NCI-H510A (cell line): ENCODE results near the gene TMEM126B.
"Not testable (repeated sequence)": the region's sequence is repeated elsewhere in the genome, so short reads cannot be mapped to it uniquely, and the experiment has no call there.

Experiments
- DNase-seq: peaks from one replicate; lab custom pipeline; 2025; lab: John Stamatoyannopoulos, UW

The TMEM126B gene

DNA sequence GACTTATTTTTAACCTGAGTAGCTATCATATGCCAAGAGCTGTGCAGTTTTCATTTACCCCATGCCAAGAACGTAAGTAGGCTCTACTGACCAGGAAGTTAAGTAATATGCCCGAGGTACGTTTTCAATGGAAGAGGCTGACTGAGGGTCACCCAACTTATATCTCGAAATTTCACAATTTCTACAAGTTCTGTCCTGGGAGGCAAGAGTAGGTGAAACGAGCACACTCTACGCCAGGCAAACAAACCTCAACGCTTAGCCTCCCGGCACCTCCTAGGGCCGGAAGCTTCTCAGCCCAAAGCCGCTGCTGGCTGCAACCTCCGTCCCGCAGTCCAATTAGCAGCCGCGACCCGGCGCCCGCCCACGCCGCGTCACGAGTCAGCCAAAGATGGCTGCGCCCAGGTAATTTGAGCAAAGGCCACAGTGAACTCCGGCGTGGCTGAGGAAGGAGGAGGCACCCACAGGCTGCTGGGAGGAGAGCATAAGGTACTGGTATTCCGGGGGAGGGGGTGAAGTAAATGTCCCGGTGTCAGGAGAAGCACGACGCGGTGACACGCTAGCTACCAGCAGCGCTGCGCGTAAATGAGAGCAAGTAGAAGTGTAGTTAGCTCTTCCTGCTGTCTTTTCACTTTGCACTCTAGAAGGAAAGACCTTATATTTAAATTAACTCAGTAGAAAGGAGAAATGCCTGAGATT, 19.4 kb downstream of the TMEM126B start, which contains the start of gene TMEM126A:
TSS of gene TMEM126A (plus strand) at position 364 of the 696 bp plus-strand sequence. CDS start 2,289 bp downstream, outside the sequence.
- peak; percentile 92 for DNase-seq

DNA sequence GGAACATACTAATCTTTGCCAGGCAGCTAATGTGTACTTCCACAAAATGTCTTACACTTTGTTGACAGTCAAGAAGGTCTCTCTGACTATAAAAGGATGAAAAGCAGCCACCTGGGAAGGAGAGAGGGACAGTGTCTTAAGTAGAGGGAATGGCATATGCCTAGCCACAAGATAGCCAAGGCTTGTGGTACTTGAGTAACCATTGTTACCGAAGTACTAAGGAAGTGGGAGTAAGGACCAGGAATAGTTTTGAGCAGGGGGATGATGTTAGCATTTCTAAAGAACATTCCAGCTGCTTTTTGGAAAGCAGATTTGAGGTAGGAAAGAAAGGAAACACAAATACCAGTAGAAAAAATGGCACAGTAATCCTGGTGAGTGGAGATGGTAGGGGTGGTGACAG, 22.7 kb downstream of the TMEM126B start:
- no peak for DNase-seq

DNA sequence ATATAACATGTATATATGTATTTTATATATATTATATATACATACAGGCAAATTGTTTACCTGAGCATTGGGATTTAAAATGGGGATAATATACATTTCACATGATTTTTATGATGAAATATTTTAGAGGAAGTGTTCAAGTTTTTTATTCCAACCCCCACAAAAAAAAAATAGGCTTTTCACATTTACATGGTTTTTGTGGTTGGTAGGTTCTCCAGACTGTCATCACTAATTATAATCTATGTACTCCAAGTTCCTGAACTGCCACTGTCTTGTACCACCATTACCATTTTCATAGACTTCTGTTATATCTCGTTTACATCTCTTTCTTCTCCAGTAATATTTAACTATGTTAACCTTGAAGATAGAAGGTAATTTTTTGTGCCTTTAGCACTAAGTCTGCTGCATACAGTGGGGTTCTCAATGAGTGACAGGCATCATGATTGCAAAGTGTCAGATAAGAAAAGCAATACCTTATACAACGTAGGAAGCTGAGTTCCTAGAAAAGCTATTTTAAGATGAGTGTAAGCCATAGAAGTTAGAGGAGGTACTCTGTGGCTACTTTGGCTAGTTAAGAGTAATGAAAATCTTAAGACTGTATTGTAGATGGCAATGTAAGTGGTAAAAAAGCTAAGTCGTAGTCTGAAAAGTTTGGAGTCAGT, 24.5 kb downstream of the TMEM126B start:
- DNase-seq = no peak

DNA sequence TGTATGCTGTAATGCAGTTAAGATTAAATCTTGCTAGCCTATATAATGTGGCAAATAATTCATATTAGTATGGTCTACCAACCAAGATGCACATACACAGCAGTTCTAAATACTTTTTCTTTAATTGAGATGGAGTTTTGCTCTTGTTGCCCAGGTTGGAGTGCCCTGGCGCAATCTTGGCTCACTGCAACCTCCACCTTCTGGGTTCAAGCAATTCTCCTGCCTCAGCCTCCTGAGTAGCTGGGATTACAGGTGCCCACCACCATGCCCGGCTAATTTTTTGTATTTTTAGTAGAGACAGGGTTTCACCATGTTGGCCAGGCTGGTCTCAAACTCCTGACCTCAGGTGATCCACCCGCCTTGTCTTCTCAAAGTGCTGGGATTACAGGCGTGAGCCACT, 25.9 kb downstream of the TMEM126B start:
- not testable (repeated sequence) for DNase-seq

DNA sequence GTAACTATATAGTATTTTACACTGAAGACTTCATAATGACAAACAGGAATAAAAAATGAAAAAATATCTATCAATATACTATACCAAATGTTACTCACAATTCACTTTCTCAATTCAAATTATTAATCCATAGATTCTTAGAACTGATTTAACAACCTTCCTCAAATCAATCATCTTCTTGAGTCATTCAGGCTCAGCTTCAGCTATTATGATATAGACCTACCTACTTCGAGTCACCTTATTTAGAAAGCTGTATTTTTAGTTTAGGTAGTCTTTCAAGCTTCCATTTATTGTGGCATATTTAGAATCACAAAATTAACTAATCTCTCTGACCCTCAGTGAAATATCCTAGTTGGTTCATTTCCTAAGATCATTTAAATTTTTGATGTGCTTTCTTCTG, 28.4 kb downstream of the TMEM126B start:
- DNase-seq = no peak

DNA sequence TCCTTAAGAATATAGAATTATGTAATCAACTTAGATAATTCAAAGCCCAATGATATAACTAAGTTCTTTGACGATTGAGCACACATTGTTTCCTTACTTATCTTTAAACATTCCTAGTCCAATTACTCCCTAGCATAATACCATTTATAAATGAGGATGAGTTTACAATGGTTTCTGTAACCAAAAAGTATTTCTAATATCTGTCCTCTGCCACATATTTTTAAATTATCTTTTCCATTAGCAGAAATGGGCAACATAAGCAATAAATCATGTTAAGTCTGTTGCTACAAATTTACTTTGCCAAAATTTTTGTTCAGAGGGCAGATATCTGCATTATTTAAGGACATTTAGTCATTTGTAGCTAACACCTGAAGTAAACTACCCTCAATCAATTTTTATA, 29.8 kb downstream of the TMEM126B start:
- DNase-seq = no peak

DNA sequence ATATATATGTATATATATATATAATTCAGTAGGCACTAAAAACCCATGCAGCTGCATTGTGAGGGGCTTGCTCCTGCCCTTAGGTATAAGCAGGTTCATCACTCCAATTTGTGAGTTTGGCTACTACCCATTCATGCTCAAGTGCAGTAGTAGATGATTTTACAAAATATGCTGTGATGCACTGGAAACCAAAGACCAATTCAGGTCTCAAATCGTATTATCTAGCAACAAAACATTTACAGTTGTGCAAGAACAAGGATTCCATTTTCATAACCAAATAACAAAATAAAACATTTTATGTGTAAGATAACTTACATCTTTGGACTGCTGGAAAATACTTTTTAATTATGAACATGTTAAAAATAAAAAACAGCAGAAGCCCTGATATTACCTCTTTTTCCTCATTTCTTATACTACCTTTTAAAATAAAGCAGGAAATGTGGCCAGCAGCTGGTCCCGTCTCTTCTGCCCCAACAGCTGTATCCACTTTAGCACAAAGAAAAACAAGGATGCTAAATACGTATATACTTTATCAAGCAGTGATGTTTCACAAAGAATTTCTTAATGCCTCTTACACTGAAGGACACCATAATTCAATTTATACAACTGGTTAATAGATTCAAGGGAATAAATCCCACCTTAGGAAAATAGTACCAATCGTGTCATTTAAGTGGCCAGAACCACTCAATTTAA, 33.7 kb downstream of the TMEM126B start:
- no peak for DNase-seq

DNA sequence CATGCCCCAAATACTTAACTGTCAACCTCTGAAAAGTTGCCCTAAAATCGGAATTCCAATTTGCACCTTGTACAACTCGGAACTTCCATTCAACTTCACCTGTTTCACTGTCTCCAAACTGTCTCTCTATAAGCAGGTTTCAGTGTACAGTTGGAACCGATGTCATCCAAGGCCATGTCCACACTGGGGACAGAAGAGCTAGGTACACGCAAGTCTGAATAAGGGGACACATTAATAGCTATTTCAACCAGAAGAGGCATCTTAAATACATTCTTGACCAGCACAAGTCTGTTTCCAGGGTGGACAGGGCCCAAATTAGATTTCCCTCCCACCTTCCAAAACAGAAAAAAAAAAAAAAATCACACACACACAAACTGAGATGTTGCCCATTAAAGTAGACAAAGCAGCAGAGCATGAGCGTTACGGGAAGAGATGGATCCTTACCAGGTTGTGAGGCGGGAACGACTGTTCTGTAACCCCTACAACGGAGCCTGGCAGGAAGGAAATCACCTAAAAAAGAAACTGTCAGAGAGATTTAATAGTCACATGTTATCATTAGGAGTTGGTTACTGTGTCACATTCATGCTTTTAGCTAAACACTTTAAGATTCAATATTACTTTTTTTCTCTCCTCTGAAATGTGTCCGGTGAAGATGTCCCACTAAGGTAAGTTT, 34.8 kb downstream of the TMEM126B start:
- DNase-seq = no peak

DNA sequence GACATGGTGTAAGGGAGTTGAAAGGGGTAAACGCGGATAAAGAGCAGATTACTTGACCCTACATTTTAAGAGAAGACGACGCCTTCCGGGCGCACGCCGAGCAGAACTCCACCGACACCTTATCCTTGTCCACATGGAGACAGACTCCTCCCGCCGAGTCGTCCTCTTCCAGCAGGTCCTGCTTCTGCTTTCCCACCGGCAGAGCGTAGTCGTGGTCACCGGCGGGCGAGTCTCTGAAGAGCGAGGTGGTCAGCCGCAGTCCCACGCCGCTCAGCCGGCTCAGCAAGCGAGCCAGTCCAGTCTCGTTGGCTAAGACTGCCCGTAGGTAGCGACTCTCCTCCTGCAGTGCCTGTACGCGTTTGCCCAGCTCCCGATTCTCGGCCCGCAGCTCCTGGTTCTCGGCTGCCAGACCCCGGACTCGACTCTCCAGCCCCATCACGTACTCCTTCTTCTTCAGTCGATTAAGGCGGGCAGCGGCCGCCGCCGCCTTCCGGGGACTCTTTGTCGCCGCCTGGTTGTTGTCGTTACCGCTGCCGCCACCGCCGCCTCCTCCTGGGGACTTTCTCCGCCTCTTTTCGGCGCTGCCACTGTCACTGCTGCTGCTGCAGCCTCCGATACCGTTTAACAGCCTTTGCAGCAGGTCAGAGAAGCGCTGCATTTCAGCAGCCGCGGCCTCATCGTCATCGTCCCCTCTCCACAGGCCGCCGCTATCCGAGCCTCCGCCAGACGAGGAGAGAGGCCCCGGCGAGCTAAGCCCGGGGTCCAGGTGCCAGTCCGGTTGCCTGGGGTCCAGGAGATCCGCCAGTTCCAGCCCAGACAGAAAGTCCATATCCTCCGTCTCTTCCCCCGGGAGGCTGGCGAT, 35.6 kb downstream of the TMEM126B start:
- peak; percentile 42 for DNase-seq

DNA sequence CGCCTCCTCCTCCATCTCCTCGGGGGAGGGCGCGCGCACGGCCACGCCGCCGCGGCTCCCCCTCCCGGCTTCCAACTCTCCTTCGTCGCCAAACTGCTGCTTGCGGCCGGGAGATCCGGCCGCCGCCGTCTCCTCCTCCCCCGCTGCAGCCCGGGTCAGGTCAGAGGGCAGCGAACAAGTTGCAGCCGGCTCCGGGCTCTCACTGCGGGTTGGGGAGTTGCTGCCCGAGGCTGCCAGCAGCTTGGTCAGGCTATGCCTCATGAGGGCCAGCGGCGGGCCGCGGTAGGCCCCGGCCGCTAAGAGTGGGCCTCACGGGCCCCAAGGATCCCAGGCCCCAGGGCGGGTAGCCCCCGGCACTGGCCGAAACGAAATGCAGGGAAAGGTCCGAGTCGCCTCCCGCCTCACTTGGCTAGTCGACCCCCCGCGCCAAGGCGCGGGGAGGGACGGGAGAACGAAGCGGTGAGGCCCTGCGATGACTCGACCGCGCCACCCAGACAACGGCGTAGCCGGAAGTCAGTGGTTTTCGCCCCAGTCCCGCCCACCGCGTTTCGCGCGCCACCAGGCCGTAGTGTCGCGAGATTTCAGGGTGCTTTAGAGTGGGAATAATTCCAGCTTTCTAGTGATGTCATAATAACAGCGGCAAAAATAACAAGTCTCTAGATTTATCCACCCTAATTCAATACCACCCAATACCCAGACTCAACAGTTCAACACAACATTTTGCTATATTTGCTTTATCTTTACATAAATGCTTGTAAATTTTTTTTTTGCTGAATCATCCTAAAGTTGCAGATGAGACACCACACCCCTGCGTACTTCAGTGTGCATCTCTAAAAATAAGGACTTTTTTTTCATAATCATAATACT, 36.5 kb downstream of the TMEM126B start, which contains the start of gene CREBZF:
TSS of gene CREBZF (minus strand) at position 515 of the 867 bp plus-strand sequence. CDS start at position 261, 254 bp downstream.
- peak; percentile 67 for DNase-seq

DNA sequence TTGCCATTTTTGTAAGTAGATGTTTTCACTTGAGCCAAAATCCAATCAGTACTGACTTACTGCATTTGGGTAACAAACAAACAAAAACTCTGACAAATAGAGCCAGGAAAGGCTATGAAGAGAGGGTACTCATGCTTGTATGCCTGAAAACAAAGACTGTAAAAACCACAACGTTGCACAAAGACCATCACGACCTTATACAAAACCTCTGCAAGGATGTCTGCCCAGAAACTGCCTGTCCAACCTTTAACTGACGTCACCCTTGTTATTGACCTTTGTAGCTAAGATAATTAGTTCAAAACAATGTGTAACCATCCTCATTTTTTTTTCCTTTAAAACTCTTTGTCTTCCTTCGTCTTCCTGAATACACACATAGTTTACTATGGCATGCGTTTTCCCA, 37.3 kb downstream of the TMEM126B start:
- no peak for DNase-seq

DNA sequence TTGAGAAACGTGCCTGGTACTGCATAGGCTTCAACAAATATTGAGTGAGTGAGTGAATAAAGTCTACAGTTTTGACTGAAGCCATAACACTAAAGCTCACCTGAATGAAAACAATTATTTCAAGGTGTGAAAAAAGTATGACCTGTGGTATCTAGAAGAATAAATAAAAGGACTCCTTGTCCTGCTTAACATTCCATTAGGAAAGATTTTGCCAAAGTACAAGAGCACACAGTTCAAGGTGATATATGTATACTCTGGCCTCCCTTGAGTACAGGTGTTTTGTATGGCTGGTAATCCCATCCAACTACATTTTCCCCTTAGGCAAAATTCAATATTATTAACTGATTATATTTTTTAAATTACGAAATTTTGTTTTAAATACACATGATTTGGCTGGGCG, 38.3 kb downstream of the TMEM126B start:
- DNase-seq = no peak

DNA sequence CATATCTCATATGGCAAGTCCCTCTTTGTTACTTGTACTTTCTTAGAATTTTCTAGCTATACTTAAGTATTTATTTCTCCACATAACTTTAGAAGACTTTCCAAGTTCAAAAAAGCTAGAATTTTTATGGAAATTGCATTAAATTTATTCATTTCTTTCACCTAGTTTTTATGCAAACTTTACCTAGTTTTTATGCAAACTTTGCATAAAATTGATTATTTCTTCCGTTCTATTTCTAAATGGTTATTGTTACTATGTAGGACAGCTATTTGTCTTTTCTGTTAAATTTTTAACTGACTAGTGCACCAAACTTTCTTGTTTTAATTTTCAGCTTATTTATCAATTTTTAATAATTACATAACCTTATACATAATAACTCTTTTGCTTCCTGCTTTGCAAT, 39.8 kb downstream of the TMEM126B start:
- no peak for DNase-seq

DNA sequence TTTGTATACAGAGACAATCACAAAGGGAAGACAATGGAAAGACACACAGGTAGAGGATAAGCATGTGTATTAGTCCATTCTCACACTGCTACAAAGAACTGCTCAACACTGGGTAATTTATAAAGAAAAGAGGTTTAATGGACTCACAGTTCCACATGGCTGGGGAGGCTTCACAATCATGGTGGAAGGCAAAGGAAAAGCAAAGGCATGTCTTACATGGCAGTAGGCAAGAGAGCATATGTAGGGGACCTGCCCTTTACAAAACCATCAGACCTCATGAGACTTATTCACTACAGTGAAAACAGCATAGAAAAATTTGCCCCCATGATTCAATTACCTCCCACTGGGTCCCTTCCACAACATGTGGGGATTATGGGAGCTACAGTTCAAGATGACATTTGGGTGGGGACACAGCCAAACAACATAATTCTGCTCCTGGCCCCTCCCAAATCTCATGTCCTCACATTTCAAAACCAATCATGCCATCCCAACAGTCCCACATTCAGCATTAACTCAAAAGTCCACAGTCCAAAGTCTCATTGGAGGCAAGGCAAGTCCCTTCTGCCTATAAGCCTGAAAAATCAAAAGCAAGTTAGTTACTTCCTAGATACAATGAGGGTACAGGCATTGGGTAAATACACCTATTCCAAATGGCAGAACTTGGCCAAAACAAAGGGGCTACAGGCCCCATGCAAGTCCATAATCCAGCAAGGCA, 42.7 kb downstream of the TMEM126B start:
- not testable (repeated sequence) for DNase-seq

DNA sequence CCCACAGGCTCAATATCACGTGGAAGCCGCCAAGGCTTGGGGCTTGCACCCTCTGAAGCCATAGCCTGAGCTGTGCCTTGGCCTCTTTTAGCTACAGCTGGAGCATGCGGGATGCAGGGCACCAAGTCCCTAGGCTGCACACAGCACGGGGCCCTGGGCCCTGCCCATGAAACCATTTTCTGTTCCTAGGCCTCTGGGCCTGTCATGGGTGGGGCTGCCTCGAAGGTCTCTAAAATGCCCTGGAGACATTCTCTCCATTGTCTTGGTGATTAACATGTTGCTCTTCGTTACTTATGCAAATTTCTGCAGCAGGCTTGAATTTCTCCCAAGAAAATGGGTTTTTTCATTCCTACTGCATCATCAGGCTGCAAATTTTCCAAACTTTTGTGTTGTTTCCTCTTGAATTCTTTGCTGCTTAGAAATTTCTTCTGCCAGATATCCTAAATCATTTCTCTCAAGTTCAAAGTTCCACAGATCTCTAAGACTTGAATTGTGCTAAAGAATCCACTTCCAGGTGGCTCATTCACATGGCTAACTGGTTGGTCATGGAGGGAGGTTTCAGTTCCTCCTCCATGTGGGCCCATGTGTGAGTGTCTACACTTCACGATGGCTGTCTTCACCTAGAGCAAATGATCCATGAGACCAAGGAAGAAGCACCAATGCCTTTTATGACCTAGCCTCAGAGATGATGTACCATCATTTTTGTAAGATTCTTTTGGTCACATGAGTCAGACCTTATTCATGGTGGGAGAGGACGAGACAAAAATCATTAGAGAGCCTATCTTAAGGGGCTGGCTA, 43.9 kb downstream of the TMEM126B start:
- no peak for DNase-seq

DNA sequence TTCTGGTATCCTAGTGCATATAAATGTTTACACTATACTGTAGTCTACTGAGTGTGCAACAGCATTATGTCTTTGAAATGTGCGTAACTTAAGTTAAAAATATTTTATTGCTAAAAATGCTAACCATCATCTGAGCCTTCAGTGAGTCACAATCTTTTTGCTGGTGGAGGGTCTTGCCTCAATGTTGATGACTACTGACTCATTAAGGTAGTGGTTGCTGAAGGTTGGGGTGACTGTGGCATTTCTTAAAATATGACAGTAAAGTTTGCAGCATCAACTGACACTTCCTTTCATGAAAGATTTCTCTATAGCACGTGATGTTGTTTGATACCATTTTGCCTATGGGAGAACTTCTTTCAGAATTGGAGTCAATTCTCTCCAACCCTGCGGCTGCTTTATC, 45.0 kb downstream of the TMEM126B start:
- no peak for DNase-seq

DNA sequence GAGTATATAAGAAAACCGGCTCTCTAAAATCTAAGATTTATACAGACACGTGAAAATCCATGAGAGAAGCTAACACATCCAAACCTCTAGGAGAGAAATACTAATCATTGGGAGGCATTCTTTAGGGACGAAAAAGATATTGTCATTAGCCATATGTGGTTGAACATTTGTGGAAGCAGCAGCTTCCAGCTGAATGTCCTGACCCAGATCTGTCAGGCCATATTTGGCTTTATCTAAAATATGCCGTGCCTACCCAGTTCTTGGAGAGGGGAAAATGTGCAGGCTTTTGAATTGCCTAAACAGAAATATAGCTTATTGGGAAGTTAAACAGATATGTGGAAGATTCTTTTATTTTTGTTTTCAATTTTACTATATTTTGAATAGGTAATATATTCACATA, 51.2 kb downstream of the TMEM126B start:
- no peak for DNase-seq

DNA sequence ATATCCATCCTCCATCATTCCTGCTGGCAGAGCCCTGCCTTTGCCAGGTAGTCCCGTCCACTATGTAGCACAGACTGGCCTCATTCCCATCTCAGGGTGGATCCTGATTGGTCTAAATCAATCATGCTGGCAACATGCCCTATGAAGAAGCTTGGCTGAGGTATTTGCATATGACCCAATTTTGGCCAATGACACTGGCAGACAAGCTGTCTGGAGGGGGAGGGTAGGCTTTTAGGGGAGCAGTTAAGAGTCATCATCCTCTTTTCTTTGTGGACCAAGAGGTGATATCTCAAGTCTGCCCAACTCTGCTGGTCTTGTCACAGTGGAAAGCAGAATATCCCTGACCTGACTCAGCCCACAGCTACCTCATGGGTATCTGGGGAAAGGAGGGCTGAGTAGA, 52.5 kb downstream of the TMEM126B start:
- no peak for DNase-seq
